ENCODE results near the gene DGCR6.
"Not testable (repeated sequence)": the region's sequence is repeated elsewhere in the genome, so short reads cannot be mapped to it uniquely, and the experiment has no call there.

DGCR6 gene

GRCh38 chr22:18959741-18960140 is 53.6 kb downstream of the DGCR6 start:
- not testable (repeated sequence) for DNase-seq (ENCODE audit: low read depth); H3K4me3 ChIP-seq (ENCODE audit: low read length)

GRCh38 chr22:18960166-18960820 is 54.2 kb downstream of the DGCR6 start:
- not testable (repeated sequence) for DNase-seq (ENCODE audit: low read depth); H3K4me3 ChIP-seq (ENCODE audit: low read length)

DNA sequence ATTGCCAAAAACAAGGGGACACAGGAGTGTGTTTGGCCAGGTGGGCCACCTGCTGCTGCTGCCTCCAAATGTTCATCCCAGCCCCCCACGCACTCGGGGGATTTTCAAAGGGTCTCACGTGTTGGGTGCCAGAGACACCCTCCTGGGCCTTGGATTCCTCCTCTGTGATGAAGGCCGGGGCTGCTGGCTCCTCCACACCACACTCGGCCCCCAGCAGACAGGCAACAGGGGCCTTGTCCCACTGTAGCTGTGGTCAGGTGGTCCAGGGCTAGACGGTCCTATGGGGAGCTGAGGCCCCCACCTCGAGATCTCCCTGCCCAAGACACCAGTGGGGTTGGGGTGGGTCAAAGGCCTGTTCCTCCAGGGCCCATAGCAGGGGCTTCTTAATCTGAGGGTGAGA is 55.1 kb downstream of the DGCR6 start:
- not testable (repeated sequence) for DNase-seq (ENCODE audit: low read depth)

More for the DNA sequence above, 55.1 kb downstream of the DGCR6 start:
- not testable (repeated sequence) for H3K4me3 ChIP-seq (ENCODE audit: low read length)
